Ureter (tissue), 1 donor: ENCODE results near the gene KLHL22. TPM values are rescaled to one million over a fixed set of nuclear protein-coding genes. Genes with fewer than 3 reads are reported as not detected.
"Not testable (repeated sequence)": the region's sequence is repeated elsewhere in the genome, so short reads cannot be mapped to it uniquely, and the experiment has no call there.

Source experiments
- DNase-seq: peaks from one replicate; pipeline ENCODE4 v3.0.0-alpha.2; 2020; ENCODE audit warnings: low spot score
- total RNA-seq: library from RNA; stranded (reverse); gene quantifications from one replicate; pipeline ENCODE4 v1.2.4, GENCODE V29; 2023
- donor health status: DM: yes; HTN: yes; CAD: no.

KLHL22 gene
- total RNA-seq, 1 donor from 2014 or later: 26.2 TPM

DNA sequence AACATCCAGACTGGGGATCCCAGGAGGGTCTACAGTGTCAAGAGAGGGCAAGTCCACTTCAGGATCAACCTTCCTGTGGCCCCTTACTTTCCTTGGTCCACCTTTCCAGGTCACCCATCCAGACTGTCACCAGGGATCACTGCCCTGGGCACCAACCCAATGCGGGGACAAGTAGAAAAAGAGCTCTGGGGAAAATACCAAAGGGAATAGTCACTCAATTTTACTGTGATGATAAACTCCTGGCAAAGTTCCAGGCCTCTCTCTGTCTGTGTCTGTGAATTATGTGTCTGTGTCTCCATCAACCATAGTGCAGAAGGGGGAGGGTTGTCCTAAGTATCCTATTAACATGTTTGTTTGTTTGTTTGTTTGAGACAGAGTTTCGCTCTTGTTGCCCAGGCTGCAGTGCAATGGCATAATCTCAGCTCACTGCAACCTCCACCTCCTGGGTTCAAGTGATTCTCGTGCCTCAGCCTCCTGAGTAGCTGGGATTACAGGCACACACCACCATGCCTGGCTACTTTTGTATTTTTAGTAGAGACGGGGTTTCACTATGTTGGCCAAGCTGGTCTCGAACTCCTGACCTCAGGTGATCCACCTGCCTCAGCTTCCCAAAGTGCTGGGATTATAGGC, 8.8 kb upstream of the KLHL22 start:
- not testable (repeated sequence) for DNase-seq

DNA sequence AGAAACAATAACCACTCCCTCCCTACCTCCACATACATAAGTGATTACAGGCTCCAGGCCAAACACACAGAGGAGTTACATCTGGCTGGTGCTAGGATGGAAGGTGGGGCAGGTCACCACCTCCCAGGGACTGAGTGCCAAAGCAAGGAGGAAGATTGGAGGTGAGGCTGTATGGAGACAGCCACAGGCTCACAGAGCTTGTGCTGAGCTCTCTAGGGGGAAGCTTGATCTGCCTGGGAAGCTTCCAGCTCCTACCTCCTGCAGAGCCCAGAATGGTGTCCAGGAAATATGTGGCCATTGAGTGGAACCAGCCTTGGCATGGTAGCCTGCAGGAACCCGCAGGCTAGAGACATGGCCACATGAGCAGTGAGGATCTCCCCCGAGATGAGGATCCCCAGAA, 8.2 kb upstream of the KLHL22 start:
- no peak for DNase-seq

DNA sequence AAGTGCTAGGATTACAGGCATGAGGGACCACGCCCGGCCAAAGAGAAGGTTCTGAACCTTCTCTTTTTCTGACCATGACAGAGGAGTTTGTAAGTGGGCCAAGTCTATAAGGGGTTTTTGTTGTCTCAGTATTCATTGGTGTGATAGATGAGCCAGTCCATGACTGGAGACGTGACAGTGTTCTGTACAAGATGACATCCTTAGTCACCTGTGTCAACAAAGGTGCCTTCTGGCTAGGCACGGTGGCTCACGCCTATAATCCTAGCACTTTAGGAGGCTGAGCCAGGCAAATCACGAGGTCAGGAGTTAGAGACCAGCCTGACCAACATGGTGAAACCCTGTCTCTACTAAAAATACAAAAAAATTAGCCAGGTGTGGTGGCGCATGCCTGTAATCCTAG, 4.2 kb upstream of the KLHL22 start:
- no peak for DNase-seq

DNA sequence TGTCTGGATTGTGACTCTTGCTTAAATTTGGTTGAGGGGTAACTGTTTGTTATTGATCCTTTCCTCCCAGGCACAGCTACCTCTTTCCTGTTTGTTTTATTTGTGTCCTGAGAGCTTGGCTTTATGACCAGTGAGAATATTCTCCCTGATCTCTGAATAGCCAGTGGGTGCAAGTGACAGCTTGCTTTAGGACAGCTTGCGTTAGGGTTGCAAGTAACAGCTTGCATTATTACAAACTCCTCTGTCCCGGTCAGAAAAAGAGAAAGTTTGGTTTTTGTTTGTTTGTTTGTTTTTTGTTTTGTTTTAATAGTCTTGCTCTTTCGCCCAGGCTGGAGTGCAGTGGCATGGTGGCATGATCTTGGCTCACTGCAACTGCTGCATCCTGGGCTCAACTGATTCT, 3.3 kb upstream of the KLHL22 start:
- no peak for DNase-seq

DNA sequence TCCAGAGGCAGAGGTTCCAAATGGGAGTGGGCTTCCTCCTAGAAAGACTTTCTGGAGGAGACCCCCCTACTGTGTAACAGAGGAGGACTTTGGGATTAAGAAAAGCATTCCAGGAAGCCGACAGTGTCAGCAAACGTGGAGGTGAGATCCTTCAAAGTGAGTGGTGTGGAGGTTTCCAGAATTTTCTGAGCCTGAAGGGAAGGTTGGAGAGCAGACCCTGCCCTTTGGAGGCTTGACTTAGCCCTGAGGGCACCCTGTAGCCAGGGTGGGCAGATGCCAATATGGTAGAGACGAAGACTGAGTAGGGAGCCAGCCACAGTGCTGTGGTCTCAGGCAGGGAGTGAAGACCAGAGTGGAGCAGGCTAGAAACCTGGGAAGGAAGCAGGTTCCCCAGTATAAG, 1.8 kb upstream of the KLHL22 start:
- DNase-seq: no peak

DNA sequence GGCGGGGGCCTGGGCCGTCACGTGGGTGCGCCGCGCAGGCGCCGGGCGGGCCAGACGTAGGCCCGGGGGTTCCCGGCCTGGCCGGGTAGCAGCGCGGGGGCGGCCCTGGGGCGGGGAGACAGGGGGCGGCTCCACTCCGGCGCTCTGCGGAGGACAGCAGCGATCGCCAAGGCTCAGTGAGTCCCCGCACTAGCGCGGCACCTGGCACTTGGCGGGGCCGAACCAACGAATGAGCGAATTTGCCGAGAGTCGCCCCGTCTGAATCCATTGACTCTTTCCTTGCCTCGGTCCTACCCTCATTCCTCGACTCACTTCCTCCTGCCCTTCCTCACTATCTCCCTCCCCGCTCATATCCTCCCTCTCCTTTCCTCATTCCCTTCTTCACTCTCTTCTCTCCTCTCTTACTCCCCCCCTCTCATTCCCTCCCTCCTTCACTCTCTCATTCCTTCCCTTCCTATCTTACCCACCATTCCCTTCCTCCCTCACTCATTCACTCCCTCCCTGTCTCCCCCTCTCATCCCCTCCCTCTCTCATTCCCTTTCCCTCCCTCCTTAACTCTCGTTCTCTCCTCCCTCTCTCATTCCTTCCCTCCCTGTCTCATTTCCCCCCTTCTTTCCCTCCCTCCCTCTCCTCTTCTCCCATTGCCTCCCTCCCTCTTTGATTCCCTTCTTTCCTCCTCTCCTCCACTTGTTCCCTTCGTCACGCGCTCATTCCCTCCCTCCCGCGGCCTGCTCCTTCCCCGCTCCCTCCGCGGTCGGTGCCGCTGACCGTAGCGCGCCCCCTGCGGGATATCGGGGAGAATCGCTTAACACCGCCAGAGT, 476 bp upstream of the KLHL22 start:
- peak; percentile 92 for DNase-seq

DNA sequence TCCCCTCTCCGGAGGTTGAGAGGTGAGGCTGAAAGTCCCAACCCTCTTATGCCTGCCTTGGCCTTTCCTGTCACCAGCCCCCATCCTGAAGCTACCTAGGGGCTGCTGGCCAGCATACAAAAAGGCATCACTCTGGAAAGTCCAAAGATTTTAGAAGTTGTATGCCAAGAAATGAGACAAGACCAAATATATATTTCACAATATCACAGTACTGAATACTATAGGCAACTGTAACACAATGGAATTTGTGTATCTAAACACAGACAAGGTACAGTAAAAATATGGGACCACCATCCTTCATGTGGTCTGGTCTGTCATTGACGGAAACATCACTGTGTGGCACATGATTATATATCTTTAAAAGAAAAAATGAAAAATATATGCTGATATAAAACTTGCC, 4.2 kb downstream of the KLHL22 start:
- no peak for DNase-seq

DNA sequence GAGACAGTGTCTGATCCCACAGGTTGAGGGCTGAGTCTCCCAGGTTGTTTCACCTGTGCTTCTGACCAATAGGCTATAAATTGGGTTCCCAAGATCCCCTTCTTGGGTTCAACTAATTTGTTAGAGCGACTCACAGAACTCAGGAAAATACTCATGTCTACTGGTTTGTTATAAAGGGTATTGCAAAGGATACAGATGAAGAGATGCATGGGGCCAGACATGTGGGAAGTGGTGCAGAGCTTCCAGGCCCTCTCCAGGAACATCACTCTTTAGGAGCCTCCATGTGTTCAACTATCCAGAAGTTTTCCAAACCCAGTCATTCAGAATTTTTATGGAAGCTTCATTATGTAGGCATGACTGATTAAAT, 4.7 kb downstream of the KLHL22 start:
- no peak for DNase-seq

DNA sequence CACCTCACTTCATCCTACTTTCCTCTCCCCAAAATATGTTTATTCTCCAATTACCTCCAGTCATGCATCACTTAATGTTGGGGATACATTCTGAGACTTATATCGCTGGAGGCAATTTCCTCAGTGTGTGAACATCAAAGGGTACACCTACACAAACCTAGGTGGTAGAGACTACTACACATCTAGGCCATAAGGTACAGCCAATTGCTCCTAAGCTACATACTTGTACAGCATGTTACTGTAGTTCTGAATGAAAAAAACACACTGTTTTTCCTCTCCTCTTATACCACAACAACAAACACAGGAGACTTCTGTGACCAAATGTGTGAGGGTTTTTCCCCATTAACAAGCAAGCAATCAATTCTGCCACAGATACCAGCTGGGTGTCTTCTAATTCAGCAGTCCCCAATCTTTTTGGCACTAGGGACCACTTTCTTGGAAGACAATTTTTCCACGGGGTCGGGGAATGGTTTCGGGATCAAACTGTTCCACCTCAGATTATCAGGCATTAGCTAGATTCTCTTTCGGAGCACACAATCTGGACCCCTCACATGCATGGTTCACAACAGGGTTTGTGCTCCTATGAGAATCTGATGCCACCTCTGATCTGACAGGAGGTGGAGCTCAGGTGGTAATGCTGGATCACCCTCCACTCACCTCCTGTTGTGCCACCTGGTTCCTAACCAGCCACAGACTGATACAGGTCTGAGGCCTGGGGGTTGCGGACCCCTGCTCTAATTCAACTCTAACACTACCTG, 5.2 kb downstream of the KLHL22 start:
- no peak for DNase-seq

DNA sequence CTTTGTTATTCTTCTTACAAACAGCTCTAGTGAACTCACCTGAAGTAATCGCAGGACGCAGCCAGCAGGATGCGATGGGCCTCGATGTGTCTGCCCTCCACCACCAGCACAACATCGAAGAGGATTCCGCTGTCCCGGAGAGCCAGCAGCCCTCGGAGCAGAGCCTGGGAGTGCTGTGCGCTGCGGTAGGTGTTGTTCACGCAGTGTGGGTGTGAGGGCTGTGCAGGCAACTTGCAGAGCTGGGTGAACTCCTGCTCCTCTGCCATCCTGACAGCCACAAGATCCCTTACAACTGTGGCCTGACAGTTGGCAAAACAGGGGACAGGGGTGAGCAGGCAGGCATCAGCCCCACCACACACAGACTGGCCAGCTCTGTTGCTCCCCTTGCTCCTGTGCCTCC, 6.6 kb downstream of the KLHL22 start:
- DNase-seq: no peak

DNA sequence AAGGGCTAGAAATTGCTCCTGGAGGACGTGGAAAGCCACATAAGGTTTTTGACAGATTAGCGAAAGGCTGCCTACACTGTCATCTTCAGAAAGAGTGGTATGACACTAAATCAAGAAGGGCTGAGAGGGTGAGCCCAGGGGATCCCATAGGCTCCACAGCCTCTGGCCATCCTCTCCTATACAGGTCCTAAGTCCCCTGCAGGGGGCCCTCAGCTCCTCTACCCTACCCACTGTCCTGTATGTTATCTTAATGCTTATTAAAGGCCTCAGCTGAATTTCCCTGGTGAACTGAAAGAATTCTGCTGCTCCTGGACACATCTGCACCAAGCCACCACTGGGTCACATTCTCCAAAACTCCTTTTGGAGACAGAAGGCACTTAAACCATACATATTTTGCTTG, 7.9 kb downstream of the KLHL22 start:
- DNase-seq: no peak

DNA sequence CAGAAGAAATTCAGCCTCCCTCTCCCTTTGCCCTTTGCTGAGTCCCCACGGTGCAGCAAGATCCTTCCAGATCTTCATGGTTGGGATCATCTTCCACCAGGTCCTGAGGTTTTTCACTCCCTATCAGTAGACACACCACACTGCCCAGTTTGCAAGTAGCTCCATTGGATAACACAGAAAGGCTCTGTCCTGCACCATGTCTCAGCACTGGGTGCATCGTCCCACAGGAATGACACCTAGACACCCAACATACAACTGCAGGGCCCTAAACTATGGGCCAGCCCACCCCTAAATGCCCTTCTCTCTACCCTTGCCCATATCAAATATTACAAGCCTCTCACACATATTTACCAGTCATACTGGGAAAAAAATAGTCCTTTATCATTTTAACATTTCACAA, 9.4 kb downstream of the KLHL22 start:
- DNase-seq: no peak

DNA sequence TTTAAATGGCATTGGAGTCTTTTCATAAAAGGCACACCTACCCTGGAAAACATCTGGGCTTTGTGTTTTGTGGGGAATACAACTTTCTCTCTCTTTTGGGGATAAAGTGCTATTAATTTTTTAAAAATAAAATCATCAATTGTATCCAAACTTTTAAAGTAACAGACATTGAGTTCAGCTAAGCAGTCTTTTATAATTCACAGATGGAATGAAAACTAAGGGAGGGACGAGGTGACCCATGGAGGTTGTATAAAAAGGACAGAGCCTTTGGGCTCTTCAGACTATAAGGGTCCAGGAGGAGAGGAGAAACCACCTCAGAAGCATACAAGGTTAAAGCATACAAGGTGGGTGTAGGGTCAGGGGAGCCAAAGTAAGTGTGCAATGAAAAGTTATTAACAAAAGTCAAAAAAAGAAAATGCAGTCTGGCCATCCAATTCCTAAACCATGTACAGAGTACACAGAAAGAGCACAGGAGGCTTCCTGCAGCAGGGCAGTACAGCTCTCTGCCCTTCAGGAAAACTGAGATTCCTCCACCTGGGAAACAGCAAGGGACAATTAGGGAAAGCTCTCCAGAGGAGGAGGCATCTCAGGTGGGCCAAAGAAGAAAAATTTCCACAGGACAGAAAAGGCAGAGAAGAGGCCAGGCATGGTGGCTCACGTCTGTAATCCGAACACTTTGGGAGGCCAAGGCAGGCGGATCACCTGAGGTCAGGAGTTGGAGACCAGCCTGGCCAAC, 10.5 kb downstream of the KLHL22 start:
- no peak for DNase-seq

DNA sequence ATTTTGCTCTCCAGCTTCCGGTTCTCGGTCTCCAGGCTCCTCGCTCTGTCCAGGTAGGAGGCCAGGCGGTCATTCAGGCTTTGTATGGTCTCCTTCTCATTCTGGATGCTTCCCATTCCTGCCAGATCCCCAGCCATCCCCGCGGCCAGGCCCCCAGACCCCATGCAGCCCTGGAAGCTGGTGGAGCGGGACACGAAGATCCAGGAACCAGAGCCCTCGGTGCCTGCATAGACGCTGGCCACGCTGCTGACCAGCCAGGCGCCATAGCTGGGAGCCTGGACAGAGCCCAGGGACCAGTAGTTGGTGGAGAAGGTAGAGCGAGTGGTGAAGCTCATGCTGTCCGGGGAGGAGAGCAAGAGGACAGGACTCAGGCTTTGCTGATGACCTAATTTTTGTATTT, 11.8 kb downstream of the KLHL22 start:
- DNase-seq: no peak

DNA sequence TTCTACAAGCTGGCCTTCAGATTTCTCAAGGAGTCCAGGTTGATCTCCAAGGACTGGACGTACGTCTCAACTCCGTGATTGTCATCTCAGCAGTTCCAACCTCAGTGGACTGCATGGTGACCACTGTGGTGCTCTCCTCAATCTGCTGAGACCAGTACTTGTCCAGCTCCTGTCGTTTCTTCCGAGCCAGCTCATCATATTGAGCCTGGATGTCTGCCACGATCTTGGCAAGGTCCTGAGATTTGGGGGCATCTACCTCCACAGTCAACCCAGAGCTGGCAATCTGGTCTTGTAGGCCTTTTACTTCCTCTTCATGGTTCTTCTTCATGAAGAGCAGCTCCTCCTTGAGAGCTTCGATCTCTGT, 12.5 kb downstream of the KLHL22 start:
- not testable (repeated sequence) for DNase-seq

DNA sequence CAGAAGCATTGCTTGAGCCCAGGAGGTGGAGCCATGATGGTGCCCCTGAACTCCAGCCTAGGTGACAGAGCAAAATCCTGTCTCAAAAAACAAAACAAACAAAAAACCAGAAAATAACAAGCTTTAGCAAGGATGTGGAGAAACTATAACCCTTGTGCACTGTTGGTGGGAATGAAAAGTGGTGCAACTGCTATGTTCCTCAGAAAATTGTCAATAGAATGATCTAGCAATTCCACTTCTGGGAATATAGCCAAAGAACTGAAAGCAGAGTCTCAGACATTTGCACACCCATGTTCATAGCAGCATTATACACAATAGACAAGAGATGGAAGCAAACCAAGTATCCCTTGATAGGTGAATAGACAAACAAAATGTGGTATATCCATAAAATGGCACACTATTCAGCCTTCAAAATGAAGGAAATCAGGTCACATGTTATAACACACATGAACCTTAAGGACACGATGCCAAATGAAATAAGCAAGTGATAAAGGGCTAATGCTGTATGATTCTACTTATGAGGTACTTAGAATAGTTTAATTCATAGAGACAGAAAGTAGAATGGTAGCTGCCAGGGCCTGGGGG, 15.9 kb downstream of the KLHL22 start:
- DNase-seq: no peak

DNA sequence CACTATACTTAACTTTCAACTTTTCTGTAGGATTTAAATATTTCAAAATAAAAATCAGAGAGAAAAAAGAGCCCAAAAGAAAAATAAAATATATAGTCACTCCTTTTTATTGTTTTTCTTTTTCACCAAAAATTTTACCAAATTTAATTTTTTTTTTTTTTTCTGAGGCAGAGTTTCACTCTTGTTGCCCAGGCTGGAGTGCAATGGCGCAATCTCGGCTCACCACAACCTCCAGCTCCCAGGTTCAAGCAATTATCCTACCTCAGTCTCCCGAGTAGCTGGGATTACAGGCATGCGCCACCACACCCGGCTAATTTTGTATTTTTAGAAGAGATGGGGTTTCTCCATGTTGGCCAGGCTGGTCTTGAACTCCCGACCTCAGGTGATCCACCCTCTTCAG, 17.5 kb downstream of the KLHL22 start:
- DNase-seq: not testable (repeated sequence)

DNA sequence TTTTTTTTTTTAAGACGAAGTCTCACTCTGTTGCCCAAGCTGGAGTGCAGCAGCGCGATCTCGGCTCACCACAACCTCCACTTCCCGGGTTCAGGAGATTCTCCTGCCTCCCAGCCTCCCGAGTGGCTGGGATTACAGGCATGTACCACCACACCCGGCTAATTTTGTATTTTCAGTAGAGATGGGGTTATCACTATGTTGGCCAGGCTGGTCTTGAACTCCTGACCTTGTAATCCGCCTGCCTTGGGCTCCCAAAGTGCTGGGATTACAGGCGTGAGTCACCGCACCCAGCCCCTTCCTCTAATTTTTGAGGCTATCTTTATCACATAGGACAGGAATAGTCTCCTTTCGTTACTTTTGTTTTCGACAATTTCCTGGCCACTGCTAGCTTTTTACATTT, 20.0 kb downstream of the KLHL22 start:
- DNase-seq: not testable (repeated sequence)

DNA sequence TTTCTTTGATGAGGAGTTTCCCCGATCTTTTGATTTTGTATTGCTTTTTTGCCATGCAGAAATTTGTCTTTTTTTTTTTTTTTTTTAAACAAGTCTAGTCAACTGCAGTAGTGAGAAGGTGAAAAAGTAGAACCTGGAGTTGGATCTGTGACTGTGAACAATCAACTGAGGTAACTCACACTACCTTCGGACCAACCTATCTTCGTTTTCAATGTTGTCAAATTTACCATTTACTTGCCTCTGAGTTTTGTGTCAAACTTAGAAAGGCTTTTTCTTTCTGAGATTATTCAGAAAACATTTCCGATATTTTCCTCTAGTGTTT, 20.5 kb downstream of the KLHL22 start:
- DNase-seq: no peak

DNA sequence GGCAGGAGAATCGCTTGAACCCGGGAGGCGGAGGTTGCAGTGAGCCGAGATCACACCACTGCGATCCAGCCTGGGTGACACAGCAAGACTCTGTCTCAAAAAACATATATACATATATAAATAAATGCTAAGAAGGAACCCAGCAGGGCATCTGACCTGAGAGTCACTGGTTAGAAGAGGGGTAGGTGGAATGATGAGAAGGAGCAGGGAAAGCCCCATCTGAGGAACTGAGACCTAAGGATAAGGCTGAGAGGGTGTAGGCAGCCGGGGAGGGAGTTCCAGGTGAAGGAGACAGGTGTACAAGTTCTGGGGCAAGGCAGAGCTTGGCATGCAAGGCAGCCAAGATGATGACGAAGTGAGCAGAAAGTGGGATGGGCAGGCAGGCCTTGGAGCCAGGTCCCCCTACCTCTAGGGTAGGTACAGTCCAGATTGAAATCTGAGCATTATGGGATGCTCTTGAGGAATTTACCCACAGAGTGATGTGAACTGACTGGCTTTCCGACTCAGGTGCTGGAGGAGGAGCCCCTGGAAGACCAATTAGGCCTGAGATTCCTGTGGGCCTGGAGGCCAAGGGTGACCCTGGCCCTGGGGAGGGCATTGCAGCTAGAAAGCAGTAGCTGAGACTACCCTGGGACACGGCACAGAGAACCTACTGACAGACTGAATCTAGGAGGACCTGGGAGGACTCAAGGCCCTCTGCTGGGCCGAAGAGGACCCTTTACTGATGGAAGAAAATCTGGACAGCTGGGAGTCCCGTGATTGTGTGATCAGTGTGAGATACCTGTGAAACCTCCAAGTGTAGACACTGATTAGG, 22.8 kb downstream of the KLHL22 start:
- DNase-seq: no peak

DNA sequence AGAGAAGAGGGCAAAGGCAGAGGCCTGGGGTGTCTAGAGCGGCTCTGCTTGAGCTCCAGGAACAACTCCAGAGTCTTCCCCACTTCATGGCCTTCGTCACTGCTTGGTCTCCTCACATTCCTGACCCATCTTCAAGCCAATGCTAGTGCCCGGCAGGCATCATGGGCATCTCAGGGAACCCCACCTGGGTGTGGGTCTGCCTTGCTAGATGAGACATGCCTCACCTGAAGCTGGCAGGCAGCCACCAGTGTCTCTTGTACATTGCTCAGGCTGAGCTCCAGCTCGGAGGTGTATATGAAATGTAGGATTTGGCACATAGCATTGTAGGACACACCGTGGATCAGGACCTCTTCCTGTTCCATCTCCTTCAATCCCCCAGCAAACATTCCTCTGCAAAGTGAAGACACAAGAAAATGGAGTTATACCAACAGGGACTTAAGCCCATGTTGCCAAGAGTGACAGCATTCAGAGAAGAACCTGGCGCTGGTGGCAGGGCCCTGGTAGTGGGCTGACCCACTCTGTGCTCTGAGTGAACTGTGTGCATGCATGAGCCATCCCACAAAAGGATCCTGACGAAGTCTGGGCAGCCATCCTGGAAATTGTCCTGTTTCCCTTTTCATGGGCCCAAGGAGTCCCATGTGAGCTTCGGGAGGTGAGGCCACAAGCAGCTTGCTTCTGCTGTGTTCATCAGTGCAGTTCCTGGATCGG, 24.3 kb downstream of the KLHL22 start:
- DNase-seq: no peak
